ENCODE results near the gene CSPG4. TPM values are rescaled to one million over a fixed set of nuclear protein-coding genes. Genes with fewer than 3 reads are reported as not detected.
"Not testable (repeated sequence)": the region's sequence is repeated elsewhere in the genome, so short reads cannot be mapped to it uniquely, and the experiment has no call there.

The CSPG4 gene
- total and polyA plus RNA-seq, 4 donors = 10.6 to 160 (median 66.0) TPM

GRCh38 chr15:75721923-75722870 lies 9.5 kb upstream of the CSPG4 start:
- Histone ChIP-seq H3K27ac (ENCODE audit: low read depth in 1 of 2, low read length in 2 of 2) (no peak overlapping the region), H3K9me3 (ENCODE audit: control insufficient read depth, low read length) (no peaks in the 10 kb centered on the region), H3K36me3 (ENCODE audit: control insufficient read depth in 1 of 2, insufficient read depth in 2 of 2, low read length in 1 of 2) (no peaks in the 10 kb centered on the region), H3K4me3 (ENCODE audit: low read length in 2 of 2) (no peak overlapping the region), H3K27me3 (ENCODE audit: control insufficient read depth in 1 of 2, insufficient read depth in 2 of 2, low read length in 1 of 2) (no peaks in the 10 kb centered on the region), H3K4me1 (ENCODE audit: control insufficient read depth in 1 of 2, insufficient read depth in 2 of 2, low read length in 2 of 2) (no peaks in the 10 kb centered on the region)
- intact Hi-C loops (cut with DNase I) = no loop called here
- no peak for ATAC-seq (ENCODE audit: low FRiP score)
- DNase-seq = peak; percentile 36 to 75
- 89 to 90% methylated on average over 14 of the region's 14 CpGs for WGBS, 2 donors

GRCh38 chr15:75721480-75721922 lies 8.9 kb upstream of the CSPG4 start:
- Histone ChIP-seq H3K4me1 (ENCODE audit: control insufficient read depth in 1 of 2, insufficient read depth in 2 of 2, low read length in 2 of 2) (no peaks in the 10 kb centered on the region), H3K4me3 (ENCODE audit: low read length in 2 of 2) (no peak overlapping the region), H3K36me3 (ENCODE audit: control insufficient read depth in 1 of 2, insufficient read depth in 2 of 2, low read length in 1 of 2) (no peaks in the 10 kb centered on the region), H3K9me3 (ENCODE audit: control insufficient read depth, low read length) (no peaks in the 10 kb centered on the region), H3K27ac (ENCODE audit: low read depth in 1 of 2, low read length in 2 of 2) (no peak overlapping the region), H3K27me3 (ENCODE audit: control insufficient read depth in 1 of 2, insufficient read depth in 2 of 2, low read length in 1 of 2) (no peaks in the 10 kb centered on the region)
- 90 to 91% methylated on average over 12 of the region's 12 CpGs for WGBS, 2 donors
- no peak for ATAC-seq (ENCODE audit: low FRiP score)
- intact Hi-C loops (cut with DNase I) = no loop called here
- peak; percentile 40 to 67 for DNase-seq

DNA sequence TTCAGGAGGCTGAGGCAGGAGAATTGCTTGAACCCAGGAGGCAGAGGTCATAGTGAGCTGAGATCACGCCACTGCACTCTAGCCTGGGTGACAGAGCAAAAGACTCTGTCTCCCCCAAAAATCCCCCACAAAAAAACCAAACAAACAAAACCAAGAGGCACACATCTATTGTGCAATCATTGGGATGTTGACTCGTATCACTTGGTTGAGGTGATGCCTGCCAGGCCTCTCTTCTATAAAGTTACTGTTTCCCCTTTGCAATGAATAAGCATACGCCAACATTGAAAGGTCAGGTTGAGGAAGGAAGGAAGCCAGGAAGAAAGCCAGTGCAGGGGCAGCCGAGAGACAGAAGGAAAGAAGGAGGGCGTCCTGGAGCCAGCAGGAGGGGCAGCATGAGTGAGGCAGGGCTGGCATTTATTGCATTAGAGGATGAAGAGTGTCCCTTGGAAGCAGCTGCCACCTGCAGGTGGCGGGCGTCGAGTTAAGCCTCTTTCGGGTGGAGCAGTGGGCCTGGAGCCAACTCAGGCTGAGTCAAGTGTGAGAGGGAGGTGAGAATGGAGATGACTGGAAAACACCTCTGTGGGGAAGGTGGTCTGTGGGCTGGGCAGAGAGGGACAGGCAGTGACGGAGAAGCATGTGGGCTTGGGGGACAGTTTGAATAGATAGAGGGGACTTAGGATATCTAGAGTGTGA lies 8.3 kb upstream of the CSPG4 start:
- Histone ChIP-seq H3K4me1 (ENCODE audit: control insufficient read depth in 1 of 2, insufficient read depth in 2 of 2, low read length in 2 of 2) (no peaks in the 10 kb centered on the region), H3K27me3 (ENCODE audit: control insufficient read depth in 1 of 2, insufficient read depth in 2 of 2, low read length in 1 of 2) (no peaks in the 10 kb centered on the region), H3K9me3 (ENCODE audit: control insufficient read depth, low read length) (no peaks in the 10 kb centered on the region), H3K36me3 (ENCODE audit: control insufficient read depth in 1 of 2, insufficient read depth in 2 of 2, low read length in 1 of 2) (no peaks in the 10 kb centered on the region), H3K4me3 (ENCODE audit: low read length in 2 of 2) (no peak overlapping the region), H3K27ac (ENCODE audit: low read depth in 1 of 2, low read length in 2 of 2) (no peak overlapping the region)
- WGBS, 2 donors = 57 to 58% methylated on average over 10 of the region's 10 CpGs
- ATAC-seq (ENCODE audit: low FRiP score) (no peak), DNase-seq (peak; percentile 55 to 84)
- intact Hi-C loops (cut with DNase I) = no loop called here

DNA sequence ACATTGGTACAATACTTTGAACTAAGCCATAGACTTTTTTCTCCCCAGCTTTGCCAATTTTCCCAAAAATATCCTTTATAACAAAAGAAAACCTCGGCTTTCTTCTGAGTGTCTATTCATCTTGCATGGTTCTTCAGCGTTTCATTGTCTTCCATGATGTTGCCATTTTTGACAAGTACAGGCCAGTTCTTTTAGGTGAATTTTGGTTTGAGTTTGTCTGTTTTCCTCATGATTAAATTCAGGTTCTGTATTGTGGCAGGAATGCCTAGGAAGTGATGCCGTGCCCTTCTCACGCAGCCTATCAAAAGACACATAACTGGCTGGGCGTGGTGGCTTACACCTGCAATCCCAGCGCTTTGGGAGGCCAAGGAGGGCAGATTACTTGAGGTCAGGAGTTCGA lies 7.6 kb upstream of the CSPG4 start:
- intact Hi-C loops (cut with DNase I) = no loop called here
- Histone ChIP-seq H3K27ac (ENCODE audit: low read depth in 1 of 2, low read length in 2 of 2) (no peak overlapping the region), H3K9me3 (ENCODE audit: control insufficient read depth, low read length) (no peaks in the 10 kb centered on the region), H3K4me1 (ENCODE audit: control insufficient read depth in 1 of 2, insufficient read depth in 2 of 2, low read length in 2 of 2) (no peaks in the 10 kb centered on the region), H3K27me3 (ENCODE audit: control insufficient read depth in 1 of 2, insufficient read depth in 2 of 2, low read length in 1 of 2) (no peaks in the 10 kb centered on the region), H3K4me3 (ENCODE audit: low read length in 2 of 2) (no peak overlapping the region), H3K36me3 (ENCODE audit: control insufficient read depth in 1 of 2, insufficient read depth in 2 of 2, low read length in 1 of 2) (no peaks in the 10 kb centered on the region)
- ATAC-seq (ENCODE audit: low FRiP score) = no peak
- WGBS, 2 donors = 90 to 94% methylated on average over 7 of the region's 7 CpGs
- no peak for DNase-seq

DNA sequence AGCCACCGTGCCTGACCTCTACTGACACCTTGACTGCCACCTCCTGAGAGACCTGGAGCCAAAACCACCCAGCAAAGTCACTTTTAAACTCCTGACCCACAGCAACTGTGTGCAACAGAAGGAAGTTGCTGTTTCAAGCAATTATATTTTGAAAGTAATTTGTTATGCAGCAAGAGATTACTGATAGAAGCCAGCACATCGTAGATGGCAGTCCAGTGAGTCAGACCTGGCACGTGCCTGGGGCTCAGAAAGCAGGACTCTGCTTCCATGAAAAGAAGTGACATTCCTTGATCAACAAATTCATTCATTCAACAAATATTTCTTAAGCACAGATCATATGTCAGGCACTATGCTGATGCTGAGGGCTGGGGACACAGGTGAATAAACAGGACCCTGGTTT lies 5.7 kb upstream of the CSPG4 start:
- peak; percentile 64 to 89 for DNase-seq
- H3K27me3 ChIP-seq (ENCODE audit: control insufficient read depth in 1 of 2, insufficient read depth in 2 of 2, low read length in 1 of 2) = no peaks in the 10 kb centered on the region
- no peaks in the 10 kb centered on the region for H3K9me3 ChIP-seq (ENCODE audit: control insufficient read depth, low read length)
- H3K36me3 ChIP-seq (ENCODE audit: control insufficient read depth in 1 of 2, insufficient read depth in 2 of 2, low read length in 1 of 2) = no peaks in the 10 kb centered on the region
- intact Hi-C loops (cut with DNase I) = no loop called here
- no peak for ATAC-seq (ENCODE audit: low FRiP score)
- peak overlapping the region in 1 of 2 donors; percentile 47 for H3K27ac ChIP-seq (ENCODE audit: low read depth in 1 of 2, low read length in 2 of 2)
- no peaks in the 10 kb centered on the region for H3K4me1 ChIP-seq (ENCODE audit: control insufficient read depth in 1 of 2, insufficient read depth in 2 of 2, low read length in 2 of 2)
- no peak overlapping the region for H3K4me3 ChIP-seq (ENCODE audit: low read length in 2 of 2)
- 29 to 30% methylated on average over 3 of the region's 3 CpGs for WGBS, 2 donors

DNA sequence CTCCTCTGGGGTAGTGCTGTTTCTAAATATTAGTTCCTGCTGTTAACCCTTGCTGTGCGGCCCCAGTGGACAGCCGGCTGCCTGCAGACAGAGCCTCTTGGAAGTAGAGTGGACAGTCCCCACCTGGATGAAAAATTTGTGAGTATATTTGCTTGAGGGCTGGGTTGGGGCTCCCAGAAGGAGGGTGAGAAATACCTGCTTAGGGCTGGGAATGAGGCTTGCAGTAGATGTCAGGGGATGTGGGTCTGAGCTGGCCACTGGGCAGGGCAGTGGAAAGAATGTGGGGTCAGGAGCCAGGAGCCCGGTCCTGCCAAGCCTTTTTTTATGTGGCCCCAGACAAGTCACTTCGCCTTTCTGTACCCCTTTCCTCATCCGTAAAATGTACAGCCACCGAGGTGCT lies 4.4 kb upstream of the CSPG4 start:
- H3K4me3 ChIP-seq (ENCODE audit: low read length in 2 of 2); H3K27ac ChIP-seq (ENCODE audit: low read depth in 1 of 2, low read length in 2 of 2); H3K27me3 ChIP-seq (ENCODE audit: control insufficient read depth in 1 of 2, insufficient read depth in 2 of 2, low read length in 1 of 2); intact Hi-C loops (cut with DNase I); H3K4me1 ChIP-seq (ENCODE audit: control insufficient read depth in 1 of 2, insufficient read depth in 2 of 2, low read length in 2 of 2); H3K9me3 ChIP-seq (ENCODE audit: control insufficient read depth, low read length); H3K36me3 ChIP-seq (ENCODE audit: control insufficient read depth in 1 of 2, insufficient read depth in 2 of 2, low read length in 1 of 2); DNase-seq; ATAC-seq (ENCODE audit: low FRiP score): not testable (repeated sequence)
- 64 to 73% methylated on average over 6 of the region's 6 CpGs for WGBS, 2 donors

GRCh38 chr15:75716249-75716950 lies 3.8 kb upstream of the CSPG4 start:
- H3K4me1 ChIP-seq (ENCODE audit: control insufficient read depth in 1 of 2, insufficient read depth in 2 of 2, low read length in 2 of 2); H3K36me3 ChIP-seq (ENCODE audit: control insufficient read depth in 1 of 2, insufficient read depth in 2 of 2, low read length in 1 of 2); H3K27ac ChIP-seq (ENCODE audit: low read depth in 1 of 2, low read length in 2 of 2); DNase-seq; intact Hi-C loops (cut with DNase I); H3K4me3 ChIP-seq (ENCODE audit: low read length in 2 of 2); H3K9me3 ChIP-seq (ENCODE audit: control insufficient read depth, low read length); H3K27me3 ChIP-seq (ENCODE audit: control insufficient read depth in 1 of 2, insufficient read depth in 2 of 2, low read length in 1 of 2): not testable (repeated sequence)
- ATAC-seq (ENCODE audit: low FRiP score) = peak; percentile 68
- 22 to 26% methylated on average over 4 of the region's 10 CpGs for WGBS, 2 donors

GRCh38 chr15:75715312-75715832 lies 2.7 kb upstream of the CSPG4 start:
- intact Hi-C loops (cut with DNase I); H3K9me3 ChIP-seq (ENCODE audit: control insufficient read depth, low read length); H3K4me3 ChIP-seq (ENCODE audit: low read length in 2 of 2); H3K27me3 ChIP-seq (ENCODE audit: control insufficient read depth in 1 of 2, insufficient read depth in 2 of 2, low read length in 1 of 2); ATAC-seq (ENCODE audit: low FRiP score); DNase-seq; H3K36me3 ChIP-seq (ENCODE audit: control insufficient read depth in 1 of 2, insufficient read depth in 2 of 2, low read length in 1 of 2); H3K4me1 ChIP-seq (ENCODE audit: control insufficient read depth in 1 of 2, insufficient read depth in 2 of 2, low read length in 2 of 2): not testable (repeated sequence)
- peak overlapping the region in 1 of 2 donors; percentile 20 for H3K27ac ChIP-seq (ENCODE audit: low read depth in 1 of 2, low read length in 2 of 2)
- 88 to 91% methylated on average over 9 to 10 of the region's 10 CpGs for WGBS, 2 donors
